ENCODE data around the gene RPS6KA3.
A peak's percentile ranks its signal among the peaks of the same experiment; 100 is the strongest.
"Not testable (repeated sequence)": the region's sequence is repeated elsewhere in the genome, so short reads cannot be mapped to it uniquely, and the experiment has no call there.

Gene RPS6KA3

DNA sequence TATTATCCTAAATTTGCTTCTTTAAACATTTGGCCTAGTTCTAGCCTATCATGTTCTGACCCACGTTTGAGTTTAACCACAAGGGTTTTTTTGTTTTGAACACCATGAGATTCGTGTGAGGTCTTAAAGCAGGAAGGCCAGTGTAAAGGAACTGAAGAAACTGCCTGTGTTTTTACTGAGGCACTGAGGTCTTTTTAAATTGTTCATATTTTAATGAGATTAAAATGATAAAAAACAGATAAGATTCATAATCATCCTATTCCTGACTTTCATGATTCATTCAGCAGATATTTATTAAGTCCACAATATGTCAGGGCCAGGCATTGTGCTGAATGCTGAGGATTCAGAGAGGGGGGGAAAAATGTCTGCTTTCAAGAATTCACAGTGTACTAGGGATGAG, 3.2 kb downstream of the RPS6KA3 start:
- DNase-seq, result peak; percentile 28

DNA sequence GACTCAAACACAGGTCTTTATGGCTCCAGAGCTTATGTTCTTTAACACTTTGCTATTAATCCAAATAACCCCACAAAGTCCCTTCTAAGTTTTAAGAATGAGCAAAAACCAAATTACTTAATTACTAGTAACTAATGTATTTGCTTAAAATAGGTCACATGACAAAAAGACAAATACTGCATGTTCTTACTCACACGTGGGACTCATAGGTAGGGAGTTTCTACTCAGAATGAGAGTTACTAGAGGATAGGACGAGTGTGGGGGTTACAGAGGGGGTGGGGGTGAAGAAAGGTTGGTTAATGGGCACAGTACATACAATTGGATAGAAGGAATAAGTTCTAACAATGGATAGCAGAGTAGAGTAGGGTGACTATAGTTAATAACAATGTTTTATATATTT, 5.8 kb downstream of the RPS6KA3 start:
- DNase-seq, result no peak

GRCh38 chrX:20254712-20255299, 11.9 kb downstream of the RPS6KA3 start:
- no peak for DNase-seq

DNA sequence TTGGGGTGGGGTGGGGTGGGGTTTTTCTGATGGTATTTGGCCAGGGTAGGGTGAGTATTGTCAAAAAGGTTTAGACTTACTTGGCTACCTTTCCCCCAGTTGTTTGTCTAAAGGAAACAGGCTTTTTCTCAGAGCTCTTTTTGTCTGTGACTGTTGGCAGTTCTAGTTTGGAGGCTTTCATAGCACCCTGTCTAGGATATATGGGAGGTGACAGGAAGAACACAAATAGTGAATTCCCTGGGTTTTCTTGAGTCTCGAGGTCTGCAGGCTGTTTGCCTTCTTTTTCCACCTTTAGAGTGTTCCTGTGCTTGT, 13.5 kb downstream of the RPS6KA3 start:
- DNase-seq, result no peak

DNA sequence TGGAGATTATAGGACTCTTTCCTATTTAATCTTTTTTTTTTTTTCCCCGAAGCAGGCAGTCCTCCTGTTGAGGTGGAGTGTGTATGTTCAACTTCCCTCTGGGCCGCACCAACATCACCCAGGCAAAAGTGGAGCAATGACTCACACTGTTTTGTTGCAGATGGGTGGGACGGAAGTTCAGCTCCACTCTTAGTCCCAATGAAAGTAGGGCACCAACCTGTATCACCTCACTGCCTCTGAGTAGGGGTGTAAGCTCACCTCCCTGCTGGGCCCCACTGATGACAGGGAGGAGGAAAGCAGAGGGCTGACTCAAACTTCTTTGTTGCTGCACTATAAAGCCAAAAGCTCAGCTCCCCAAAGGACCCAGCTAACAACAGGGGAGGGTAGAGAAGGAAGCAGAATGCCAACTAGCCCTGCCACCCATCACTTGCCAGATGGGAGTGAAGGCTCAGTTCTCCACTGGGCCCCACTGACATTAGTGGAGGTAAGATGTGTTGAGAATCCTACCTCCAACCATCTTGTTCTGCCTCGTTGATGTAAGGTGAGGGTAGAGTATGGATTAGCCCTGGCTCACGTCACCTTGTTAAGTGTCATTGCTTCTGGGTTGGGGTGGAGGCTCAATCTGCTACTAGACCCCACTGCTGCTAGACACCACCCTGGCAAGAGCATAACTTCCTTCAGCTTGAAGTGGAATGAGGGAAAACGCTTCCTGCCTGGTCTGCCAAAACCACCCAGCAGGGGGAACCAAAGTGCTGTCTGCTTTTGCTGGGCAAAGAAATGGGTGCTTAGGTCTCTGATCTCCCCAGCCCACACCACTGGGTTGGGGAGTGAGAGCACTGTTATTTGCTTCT, 14.1 kb downstream of the RPS6KA3 start:
- DNase-seq, result peak; percentile 66

GRCh38 chrX:20251691-20252090, 15.0 kb downstream of the RPS6KA3 start:
- DNase-seq, result no peak

DNA sequence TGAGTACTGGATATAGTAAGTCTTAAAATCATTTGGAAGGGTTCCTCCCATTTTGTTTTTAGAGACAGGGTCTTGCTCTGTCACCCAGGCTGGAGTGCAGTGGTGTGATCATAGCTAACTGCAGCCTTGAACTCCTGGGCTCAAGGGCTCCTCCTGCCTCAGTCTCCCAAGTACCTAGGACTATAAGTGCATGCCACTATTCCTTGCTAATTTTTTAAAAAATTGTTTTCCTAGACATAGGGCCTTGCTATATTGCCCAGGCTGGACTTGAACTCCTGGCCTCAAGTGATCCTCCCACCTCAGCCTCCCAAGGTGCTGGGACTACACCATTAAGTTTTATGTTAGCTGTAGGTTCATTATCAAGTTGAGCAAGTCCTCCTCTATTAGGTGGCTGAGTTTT, 16.6 kb downstream of the RPS6KA3 start:
- not testable (repeated sequence) for DNase-seq

- DNase-seq, result no peak
Observed at GRCh38 chrX:20248592-20249192, 18.0 kb downstream of the RPS6KA3 start.

DNA sequence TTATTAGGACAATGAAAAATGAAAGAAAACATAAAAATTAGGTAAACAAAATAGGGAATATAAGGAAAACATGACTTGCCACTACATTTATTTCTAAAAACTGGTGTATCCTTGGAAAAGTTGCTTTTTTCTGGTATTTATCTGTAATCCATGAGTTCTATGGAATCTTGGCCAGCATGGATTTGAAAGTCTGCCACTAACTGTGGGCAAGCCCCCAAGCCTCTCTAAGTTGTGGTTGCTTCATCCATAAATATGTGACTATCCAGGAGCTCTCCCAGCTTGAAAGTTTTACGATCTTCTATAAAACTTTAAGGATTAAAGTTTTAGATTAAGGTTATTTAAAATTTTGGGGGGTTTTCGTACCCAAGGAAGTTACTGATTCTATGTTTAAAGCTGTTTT, 21.8 kb downstream of the RPS6KA3 start:
- DNase-seq, result no peak

GRCh38 chrX:20240201-20240600, 26.5 kb downstream of the RPS6KA3 start:
- DNase-seq, result no peak

GRCh38 chrX:20237864-20238263, 28.8 kb downstream of the RPS6KA3 start:
- no peak for DNase-seq

GRCh38 chrX:20235755-20236154, 31.0 kb downstream of the RPS6KA3 start:
- DNase-seq, result no peak

DNA sequence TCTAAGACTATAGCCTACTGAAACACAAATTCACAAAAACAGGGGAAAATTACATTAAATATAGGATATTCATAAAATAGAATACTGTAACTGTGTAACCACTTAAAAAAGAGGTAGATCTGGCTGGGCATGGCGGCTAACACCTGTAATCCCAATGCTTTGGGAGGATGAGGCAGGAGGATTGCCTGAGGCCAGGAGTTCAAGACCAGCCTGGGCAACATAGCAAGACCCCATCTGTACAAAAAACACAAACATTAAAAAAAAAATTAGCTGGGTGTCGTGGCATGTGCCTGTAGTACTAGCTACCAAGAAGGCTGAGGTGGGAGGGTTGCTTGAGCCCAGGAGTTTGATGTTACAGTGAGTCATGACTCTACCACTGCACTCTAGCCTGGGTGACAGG, 33.4 kb downstream of the RPS6KA3 start:
- no peak for DNase-seq

- no peak for DNase-seq
Observed at GRCh38 chrX:20231598-20231997, 35.1 kb downstream of the RPS6KA3 start.

GRCh38 chrX:20230406-20230805, 36.3 kb downstream of the RPS6KA3 start:
- no peak for DNase-seq

- no peak for DNase-seq
Observed at GRCh38 chrX:20229155-20229554, 37.6 kb downstream of the RPS6KA3 start.

DNA sequence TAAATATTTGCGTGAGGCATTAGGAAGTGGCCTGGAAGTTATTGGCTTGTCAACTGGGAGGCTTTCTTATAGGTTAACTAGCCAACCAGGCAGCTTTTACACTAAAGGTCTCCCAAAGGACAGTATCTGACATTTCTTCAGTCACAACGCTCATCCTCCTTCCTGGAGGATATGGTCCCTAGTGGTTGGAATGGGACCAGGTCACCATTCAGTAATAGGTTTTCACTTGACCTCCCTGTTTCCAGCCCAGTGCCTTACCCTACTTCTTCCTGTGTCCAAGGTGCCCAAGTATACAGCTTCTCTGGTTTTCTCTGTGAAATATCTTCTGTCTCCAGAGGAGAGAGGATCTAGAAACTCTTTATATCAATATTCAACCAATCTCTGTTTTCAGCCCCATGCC, 38.5 kb downstream of the RPS6KA3 start:
- DNase-seq, result no peak

DNA sequence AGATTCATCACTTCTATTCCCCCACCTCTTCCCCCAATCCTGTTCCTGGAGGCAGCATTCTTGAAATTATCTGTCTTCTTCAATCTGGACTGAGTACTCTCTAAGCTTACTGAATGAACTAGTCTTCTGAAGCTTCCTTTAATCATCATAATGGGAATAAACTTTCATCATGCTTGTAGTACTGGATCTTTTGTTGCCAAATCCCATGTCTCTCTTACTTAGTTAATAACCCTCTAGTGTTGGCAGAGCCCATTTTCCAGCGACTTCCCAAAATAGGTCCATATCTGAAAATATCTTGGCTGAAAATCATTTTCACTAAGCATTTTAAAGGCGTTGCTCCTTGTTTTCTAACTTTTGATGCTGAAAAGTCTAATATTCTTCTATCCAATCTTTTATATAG, 39.6 kb downstream of the RPS6KA3 start:
- no peak for DNase-seq

DNA sequence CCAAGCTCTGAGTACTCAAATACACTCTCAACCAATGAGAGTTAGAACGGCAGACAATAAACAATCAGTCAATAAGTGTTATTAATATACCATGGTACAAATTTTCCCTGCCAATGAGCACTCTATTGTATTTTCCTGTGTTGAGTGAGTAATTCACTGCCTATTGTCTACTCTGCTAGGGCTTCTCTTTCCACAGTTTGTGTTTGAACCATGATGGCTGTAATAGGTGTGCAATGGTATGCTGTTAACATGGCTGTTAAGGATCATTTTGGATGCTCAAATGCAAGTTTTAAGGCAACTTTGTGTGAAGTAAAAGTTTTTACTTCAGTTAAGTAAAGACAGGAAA, 41.2 kb downstream of the RPS6KA3 start:
- no peak for DNase-seq

GRCh38 chrX:20224814-20225487, 41.8 kb downstream of the RPS6KA3 start:
- no peak for DNase-seq

- DNase-seq, result peak; percentile 69
Observed at GRCh38 chrX:20221902-20222301, 44.8 kb downstream of the RPS6KA3 start.

DNA sequence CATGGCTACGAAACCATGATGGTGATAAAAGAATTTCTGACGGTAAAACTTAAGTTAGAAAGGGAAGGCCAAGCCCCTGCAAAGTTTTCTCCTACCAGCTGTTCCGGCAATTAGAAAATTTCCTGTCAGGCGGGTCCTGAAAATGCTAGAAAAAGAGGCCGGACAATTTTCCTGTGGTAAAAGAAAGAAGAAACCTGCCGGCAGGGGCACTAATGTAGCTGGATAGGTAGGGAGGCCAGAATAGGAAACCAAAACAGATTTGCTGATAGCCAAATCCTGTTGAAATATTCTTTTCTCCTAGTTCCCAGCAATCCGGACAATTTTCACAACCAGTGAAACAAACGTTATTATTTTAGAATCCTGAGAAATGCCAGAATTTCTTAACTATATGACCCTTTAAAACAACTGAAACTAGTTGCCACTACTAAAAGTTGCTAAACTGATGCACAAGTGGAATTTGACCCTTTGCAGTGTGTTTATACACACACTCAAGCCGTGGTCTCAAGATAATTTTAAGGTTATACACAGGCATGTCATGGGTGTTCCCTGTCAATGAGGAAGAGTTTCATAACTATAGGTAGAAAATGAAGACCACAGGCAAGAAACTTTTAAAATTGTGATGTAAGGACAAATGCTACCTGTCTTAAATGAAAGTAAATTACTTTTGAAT, 47.7 kb downstream of the RPS6KA3 start:
- no peak for DNase-seq

DNA sequence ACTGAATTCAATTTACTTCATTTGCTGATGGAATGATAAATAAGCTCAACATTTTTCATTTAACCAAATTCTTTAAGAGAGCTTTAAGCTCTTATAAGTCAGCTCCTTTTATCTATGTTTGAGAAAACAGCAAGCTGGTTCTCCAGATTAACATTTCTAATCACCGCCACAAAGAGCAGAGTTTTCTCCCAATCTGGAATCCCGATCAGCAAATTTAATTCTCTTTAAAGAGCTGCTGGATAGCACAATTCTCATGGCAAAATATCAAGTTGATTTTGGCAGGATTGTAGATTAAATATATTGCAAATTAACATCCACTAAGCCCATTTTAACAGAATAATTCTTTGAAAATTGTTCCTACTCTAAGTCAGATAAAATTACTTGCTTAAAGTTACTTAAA, 48.8 kb downstream of the RPS6KA3 start:
- DNase-seq, result peak; percentile 16
